ENCODE results near the gene FBXL7. TPM values are rescaled to one million over a fixed set of nuclear protein-coding genes. Genes with fewer than 3 reads are reported as not detected.

The FBXL7 gene
- total and polyA plus RNA-seq, 2 experiments from 2014 or later, result 4.5 to 15.2 TPM

DNA sequence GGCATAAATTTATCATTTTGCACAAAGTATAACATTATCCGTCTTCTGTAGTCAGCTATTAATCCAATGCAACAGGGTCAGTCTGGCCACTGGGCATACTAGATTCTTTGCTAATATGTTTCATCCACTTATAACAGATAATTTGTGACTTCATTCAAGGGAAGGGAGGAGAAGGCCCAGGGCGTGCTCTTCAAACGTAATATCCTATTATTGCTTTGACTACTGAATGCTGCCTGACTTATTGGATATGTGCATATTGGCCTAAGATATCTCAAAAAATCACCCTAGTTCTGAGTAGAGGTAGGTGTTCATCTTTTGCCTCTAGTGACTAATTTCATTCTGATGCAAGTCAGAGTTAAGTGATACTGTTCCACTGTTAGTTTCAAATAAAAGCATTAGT, 6.9 kb downstream of the FBXL7 start (continued):
- TF ChIP-seq, protein P1, sequence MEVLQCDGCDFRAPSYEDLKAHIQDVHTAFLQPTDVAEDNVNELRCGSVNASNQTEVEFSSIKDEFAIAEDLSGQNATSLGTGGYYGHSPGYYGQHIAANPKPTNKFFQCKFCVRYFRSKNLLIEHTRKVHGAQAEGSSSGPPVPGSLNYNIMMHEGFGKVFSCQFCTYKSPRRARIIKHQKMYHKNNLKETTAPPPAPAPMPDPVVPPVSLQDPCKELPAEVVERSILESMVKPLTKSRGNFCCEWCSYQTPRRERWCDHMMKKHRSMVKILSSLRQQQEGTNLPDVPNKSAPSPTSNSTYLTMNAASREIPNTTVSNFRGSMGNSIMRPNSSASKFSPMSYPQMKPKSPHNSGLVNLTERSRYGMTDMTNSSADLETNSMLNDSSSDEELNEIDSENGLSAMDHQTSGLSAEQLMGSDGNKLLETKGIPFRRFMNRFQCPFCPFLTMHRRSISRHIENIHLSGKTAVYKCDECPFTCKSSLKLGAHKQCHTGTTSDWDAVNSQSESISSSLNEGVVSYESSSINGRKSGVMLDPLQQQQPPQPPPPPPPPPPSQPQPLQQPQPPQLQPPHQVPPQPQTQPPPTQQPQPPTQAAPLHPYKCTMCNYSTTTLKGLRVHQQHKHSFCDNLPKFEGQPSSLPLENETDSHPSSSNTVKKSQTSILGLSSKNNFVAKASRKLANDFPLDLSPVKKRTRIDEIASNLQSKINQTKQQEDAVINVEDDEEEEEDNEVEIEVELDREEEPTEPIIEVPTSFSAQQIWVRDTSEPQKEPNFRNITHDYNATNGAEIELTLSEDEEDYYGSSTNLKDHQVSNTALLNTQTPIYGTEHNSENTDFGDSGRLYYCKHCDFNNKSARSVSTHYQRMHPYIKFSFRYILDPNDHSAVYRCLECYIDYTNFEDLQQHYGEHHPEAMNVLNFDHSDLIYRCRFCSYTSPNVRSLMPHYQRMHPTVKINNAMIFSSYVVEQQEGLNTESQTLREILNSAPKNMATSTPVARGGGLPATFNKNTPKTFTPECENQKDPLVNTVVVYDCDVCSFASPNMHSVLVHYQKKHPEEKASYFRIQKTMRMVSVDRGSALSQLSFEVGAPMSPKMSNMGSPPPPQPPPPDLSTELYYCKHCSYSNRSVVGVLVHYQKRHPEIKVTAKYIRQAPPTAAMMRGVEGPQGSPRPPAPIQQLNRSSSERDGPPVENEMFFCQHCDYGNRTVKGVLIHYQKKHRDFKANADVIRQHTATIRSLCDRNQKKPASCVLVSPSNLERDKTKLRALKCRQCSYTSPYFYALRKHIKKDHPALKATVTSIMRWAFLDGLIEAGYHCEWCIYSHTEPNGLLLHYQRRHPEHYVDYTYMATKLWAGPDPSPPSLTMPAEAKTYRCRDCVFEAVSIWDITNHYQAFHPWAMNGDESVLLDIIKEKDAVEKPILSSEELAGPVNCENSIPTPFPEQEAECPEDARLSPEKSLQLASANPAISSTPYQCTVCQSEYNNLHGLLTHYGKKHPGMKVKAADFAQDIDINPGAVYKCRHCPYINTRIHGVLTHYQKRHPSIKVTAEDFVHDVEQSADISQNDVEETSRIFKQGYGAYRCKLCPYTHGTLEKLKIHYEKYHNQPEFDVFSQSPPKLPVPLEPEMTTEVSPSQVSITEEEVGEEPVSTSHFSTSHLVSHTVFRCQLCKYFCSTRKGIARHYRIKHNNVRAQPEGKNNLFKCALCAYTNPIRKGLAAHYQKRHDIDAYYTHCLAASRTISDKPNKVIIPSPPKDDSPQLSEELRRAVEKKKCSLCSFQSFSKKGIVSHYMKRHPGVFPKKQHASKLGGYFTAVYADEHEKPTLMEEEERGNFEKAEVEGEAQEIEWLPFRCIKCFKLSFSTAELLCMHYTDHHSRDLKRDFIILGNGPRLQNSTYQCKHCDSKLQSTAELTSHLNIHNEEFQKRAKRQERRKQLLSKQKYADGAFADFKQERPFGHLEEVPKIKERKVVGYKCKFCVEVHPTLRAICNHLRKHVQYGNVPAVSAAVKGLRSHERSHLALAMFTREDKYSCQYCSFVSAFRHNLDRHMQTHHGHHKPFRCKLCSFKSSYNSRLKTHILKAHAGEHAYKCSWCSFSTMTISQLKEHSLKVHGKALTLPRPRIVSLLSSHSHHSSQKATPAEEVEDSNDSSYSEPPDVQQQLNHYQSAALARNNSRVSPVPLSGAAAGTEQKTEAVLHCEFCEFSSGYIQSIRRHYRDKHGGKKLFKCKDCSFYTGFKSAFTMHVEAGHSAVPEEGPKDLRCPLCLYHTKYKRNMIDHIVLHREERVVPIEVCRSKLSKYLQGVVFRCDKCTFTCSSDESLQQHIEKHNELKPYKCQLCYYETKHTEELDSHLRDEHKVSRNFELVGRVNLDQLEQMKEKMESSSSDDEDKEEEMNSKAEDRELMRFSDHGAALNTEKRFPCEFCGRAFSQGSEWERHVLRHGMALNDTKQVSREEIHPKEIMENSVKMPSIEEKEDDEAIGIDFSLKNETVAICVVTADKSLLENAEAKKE (CRISPR knock-in tag; IDR thresholded peaks at IDR 0.05), result no peak

DNA sequence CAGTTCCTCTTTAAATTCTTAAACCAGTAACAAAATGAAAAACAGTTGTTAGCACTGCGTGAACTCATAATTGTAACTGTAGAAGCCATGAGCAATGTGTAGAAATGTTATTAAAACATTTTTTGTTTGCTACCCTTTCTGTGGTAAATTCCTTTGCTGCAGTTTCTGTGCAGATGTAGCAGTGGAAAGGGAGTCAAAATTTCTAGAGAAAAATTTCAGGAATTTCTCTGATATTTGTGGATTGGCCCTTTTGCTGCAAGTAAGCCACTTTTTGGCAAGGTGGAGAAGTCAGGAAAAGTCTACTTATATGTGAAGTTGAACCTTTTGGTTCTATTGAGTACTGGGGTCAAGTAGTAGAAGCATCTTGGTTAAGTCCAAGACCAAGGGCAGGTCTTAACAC, 10.1 kb downstream of the FBXL7 start:
- Histone ChIP-seq H3K79me2 (replicated peaks; ENCODE audit: insufficient read depth) (peaks cover 98% of the 10 kb centered on the region), H4K20me1 (replicated peaks; ENCODE audit: insufficient read depth) (peaks cover 8% of the 10 kb centered on the region; the same call in 1 of the 2 replicates), H3F3A (replicated peaks; ENCODE audit: low read depth) (no peaks in the 10 kb centered on the region), H2AFZ (no peak overlapping the region), H3K4me2 (0 out of 2 replicates have a peak overlapping the region, but pooled peaks have one; percentile 42), H3K27me3 (ENCODE audit: insufficient read depth) (no peaks in the 10 kb centered on the region), H3K4me3 (no peak overlapping the region), H3K36me3 (ENCODE audit: insufficient read depth) (no peaks in the 10 kb centered on the region), H3K9me2 (ENCODE audit: insufficient read depth) (no peaks in the 10 kb centered on the region), H3K27ac (ENCODE audit: low read depth) (no peak overlapping the region), H3K4me1 (ENCODE audit: insufficient read depth) (peaks cover 32% of the 10 kb centered on the region)
- Mint-ChIP-seq H3K9me3 (no peaks in the 10 kb centered on the region), H3K27ac (no peak overlapping the region), H3K27me3 (ENCODE audit: insufficient read depth, low read depth, poor library complexity) (peaks cover 2% of the 10 kb centered on the region), H3K4me1 (peaks cover 27% of the 10 kb centered on the region), H3K4me3 (no peak overlapping the region), H3K36me3 (ENCODE audit: low read depth) (no peaks in the 10 kb centered on the region)
- ATAC-seq, result no peak
- DNase-seq (ENCODE audit: low spot score), result no peak
- TF ChIP-seq ZNF331 (CRISPR knock-in tag; IDR thresholded peaks at IDR 0.05; ENCODE audit: low read depth) (no peak), JUNB (IDR thresholded peaks at IDR 0.05; ENCODE audit: unreplicated experiment) (no peak), CREB1 (CRISPR knock-in tag; IDR thresholded peaks at IDR 0.05; ENCODE audit: low read depth) (no peak), POLR2AphosphoS5 (IDR thresholded peaks at IDR 0.05; ENCODE audit: low read depth) (no peak), NANOG (IDR thresholded peaks at IDR 0.05; ENCODE audit: borderline replicate concordance) (no peak)
- TF ChIP-seq, protein P2, sequence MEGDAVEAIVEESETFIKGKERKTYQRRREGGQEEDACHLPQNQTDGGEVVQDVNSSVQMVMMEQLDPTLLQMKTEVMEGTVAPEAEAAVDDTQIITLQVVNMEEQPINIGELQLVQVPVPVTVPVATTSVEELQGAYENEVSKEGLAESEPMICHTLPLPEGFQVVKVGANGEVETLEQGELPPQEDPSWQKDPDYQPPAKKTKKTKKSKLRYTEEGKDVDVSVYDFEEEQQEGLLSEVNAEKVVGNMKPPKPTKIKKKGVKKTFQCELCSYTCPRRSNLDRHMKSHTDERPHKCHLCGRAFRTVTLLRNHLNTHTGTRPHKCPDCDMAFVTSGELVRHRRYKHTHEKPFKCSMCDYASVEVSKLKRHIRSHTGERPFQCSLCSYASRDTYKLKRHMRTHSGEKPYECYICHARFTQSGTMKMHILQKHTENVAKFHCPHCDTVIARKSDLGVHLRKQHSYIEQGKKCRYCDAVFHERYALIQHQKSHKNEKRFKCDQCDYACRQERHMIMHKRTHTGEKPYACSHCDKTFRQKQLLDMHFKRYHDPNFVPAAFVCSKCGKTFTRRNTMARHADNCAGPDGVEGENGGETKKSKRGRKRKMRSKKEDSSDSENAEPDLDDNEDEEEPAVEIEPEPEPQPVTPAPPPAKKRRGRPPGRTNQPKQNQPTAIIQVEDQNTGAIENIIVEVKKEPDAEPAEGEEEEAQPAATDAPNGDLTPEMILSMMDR (conservative IDR thresholded peaks at IDR 0.05; ENCODE audit: low read depth in 2 of 2), result no peak
- TF ChIP-seq, protein P1 (CRISPR knock-in tag; IDR thresholded peaks at IDR 0.05), result no peak
